CD4-positive, alpha-beta T cell treated with Interleukin-1 beta for 1 hour (primary cell): ENCODE data around the gene IFI16.
A peak's percentile ranks its signal among the peaks of the same experiment; 100 is the strongest.
"Not testable (repeated sequence)": the region's sequence is repeated elsewhere in the genome, so short reads cannot be mapped to it uniquely, and the experiment has no call there.

Source experiments
- DNase-seq, 2 donors: peaks; one replicate each; pipeline ENCODE4 v3.0.0-alpha.2; 2020 to 2022

Gene IFI16

DNA sequence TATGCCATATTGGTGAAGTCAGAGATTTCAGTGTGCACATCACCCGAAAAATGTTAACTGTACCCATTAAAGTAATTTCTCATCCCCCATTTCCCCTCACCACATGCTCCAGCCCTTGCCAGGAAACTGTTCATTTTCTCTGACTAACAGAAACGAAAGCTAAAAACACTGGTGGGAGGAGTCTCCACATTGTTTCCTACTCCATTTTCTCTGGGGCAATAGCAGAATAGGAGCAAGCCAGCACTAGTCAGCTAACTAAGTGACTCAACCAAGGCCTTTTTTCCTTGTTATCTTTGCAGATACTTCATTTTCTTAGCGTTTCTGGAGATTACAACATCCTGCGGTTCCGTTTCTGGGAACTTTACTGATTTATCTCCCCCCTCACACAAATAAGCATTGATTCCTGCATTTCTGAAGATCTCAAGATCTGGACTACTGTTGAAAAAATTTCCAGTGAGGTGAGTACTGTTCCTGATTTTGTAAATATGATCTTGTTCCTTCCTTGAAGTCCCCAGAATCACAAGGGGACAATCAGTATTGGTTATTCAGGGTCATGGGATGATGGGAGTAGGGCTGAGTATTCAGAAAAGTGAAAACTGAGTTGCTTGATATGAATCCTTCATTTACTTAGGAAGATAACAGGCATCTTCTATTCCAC lies at the start of gene IFI16:
Gene IFI16, plus strand, starts transcription at position 204 of the 658 bp plus-strand sequence. CDS start 4,774 bp downstream, outside the sequence.
- peak; percentile 55 to 77 for DNase-seq

DNA sequence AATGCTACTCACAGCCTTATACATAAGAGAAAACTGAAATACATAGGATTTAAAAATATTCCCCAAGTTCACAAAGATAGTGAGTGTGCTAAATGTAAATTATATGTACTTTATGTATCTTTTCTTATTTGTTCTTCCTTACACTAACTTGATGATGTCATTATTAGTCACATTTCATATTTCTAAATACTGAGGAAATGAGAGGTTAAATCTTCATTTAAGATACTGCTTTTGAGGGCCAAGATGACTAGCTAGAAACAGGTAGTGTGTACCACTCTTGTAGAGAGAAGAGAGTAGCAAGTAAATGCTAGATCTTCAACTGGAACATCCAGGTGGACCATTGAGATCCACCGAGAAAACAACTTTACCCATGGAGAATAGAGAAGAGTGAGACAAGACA lies 48.5 kb upstream of the IFI16 start:
- no peak for DNase-seq

DNA sequence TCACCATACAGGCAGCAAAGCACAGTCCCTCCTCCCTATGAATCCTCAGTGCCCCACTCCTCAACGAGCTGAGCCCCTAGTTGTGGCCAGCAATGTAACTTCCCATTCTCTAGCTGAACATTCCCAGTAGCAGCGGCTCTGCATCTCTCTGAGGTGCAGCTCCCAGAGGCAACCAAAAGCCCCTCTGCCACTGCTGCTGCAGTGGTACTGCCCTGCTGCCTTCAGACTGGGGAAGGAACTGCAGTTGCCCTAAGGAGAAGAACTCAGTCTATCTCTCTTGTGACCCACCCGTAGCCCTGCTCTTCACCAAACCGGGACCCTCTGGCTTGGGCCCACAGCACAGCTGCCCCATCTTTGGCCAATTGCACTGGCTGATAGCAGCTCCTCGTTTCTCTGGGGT lies 46.7 kb upstream of the IFI16 start:
- DNase-seq = no peak

DNA sequence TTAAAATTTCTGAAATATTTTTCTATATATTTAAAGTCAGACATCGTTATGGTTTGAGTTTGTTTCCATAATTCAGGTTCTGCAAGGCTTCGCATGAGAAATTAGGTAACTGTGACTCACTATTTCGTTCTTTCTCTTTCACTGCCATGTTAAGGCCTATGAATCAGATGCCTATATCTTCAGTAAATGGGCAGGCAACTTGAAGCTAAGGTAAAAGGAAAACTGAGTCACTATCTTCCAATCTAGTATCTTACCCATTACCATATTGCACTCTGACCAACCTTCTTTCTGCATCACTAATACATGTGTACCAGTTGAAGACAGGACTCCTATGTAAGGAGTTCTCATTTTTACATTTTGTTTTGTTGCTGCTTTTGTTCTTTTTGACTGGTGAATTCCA lies 40.5 kb upstream of the IFI16 start:
- DNase-seq = no peak

DNA sequence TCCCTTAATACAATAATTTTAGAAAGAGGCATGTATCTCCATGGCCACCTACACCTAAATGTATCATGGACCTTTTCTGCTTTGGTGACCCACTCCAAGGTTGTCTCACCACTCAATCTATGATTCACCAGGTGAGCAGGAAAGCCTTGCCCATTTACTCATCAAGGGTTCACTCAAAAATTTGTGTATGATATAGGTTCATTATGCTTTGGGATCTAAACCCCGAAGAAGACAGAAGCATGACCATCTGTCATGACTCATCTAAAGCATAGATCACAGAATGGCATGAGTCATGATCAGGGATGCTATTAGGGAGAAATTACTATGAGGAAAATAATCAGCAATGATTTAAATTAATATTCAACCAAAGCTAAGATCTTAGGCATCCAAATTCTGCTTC lies 39.9 kb upstream of the IFI16 start:
- no peak for DNase-seq

DNA sequence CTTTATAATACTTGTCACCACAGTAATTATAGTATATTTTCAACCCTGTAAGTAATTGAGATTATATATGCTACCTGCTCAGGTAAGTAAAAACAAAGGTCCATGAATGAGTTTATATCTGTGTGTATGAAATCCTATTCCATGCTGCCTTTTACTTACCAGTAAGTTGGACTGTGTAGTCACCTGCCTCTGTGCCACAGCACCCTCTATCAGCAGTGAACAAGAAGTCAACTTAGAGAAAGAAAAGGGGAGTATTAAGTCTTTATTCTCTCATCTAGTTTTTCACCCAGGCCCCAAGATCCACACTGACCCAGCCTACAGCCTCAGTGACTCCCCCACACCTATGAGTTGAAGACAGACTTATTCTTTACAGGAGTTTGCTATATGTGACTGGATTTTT lies 36.9 kb upstream of the IFI16 start:
- peak in 1 of 2 donors; percentile 27 for DNase-seq

DNA sequence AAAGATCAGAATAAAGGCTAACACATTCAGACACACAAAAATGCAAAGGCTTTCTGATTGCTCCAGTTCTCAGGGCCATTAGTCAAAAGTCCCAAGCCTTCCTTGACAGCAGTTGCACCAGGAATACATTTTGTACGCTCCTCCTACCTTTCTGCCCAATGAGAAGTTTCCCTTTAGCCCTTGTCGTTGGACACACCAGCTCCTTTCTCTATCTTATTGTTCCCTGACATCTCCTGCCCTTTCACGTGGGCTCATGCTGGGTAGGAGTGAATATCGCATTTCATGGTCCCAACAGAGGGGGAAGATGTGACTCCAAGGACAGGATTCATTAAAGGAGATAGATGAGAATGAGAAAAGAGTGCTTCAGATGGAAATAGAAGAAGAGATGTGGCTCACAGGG lies 33.5 kb upstream of the IFI16 start:
- DNase-seq = no peak

DNA sequence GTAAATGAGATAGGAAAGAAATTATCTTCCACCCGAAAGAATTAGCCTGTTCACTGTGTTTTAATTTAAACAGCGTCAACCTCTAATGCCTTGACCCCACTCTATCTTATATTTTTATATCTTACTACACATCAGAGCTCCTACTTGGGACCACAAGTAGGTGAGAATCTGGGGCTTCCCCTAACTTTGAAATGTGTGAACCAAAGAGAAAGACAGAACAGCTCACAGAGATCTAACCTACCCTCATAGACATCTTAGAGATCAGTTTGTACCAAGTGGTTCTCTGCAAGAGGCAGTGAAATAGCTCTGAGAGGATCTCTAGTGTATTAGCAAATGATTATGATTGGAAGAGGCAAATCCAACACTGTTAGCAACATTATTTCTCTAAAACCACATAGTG lies 31.0 kb upstream of the IFI16 start:
- DNase-seq = peak in 1 of 2 donors; percentile 44

DNA sequence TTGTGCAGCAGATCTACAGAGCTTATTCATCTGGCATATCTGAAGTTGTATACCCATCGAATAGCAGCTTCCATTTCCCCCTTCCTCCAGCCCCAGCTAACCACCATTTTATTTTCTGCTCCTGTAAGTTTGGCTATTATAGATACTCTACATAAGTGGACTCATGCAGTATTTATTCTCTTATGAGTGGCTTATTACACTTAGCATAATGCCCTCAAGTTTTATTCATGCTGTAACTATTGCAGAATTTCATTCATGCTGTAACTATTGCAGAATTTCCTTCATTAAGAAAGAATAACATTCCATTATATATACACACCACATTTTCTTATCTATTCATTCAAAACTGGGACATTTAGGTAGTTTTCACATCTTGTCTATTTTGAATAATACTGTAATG lies 30.5 kb upstream of the IFI16 start:
- DNase-seq = no peak

DNA sequence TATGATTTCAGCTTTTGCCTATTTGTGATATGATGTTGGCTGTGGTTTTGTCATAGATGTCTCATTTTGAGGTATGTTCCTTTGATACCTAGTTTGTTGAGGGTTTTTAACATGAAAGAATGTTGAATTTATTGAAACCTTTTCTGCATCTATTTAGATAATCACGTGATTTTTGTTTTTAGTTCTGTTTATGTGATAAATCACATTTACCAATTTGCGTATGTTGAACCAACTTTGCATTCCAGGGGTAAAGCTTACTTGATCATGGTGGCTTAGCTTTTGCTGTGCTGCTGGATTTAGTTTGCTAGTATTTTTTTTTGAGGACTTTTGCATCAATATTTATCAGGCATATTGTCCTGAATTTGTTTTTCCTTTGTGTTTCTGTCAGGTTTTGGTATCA lies 26.5 kb upstream of the IFI16 start:
- no peak for DNase-seq

DNA sequence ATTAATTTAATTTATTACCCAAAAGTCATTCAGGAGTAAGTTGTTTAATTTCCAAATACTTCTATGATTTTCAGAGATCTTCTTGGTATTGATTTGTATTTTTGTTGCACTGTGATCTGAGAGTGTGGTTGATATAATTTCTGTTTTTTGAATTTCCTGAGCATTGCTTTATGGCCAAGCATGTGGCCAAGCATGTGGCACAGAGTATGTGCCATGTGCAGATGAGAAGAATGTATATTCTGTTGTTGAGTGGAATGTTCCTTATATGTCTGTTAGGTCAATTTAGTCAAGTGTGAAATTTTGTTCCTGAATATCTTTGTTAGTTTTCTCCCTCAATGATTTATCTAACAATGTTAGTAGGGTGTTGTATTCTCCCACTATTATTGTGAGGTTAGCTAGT lies 25.3 kb upstream of the IFI16 start:
- no peak for DNase-seq

DNA sequence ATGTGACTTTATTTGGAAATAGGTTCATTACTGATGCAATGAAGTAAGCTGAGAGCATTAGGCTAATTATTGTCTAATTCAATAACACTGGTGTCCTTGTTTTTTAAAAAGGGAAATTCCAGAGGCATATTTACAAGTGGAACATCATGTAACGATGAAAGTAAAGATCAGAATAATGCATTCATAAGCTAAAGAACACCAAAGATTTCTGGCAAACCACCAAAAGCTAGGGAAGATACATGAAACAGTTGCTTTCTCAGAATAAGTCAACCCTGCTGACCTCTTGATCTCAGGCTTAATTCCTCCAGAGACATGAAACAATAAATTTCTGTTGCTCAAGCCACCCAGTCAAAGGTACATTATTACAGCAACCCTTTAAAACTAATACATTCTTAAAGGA lies 20.3 kb upstream of the IFI16 start:
- DNase-seq = no peak

DNA sequence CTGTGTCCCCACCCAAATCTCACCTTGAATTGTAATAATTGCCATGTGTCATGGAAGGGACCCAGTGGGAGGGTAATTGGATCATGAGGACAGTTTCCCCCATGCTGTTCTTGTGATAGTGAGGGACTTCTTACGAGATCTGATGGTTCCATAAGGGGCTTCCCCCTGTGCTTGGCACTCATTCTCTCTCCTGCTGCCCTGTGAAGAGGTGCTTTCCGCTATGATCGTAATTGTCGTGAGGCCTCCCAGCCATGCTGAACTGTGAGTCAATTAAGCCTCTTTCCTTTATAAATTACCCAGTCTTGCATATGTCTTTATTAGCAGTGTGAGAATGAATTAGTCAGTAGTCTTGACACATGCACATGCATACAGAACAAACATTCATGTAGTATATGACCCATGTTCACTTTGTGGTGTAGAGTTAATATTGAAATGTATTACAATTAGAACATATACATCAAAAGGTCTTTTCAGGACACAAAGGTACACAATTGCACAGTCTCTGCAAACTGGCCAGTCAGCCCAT lies 16.9 kb upstream of the IFI16 start:
- DNase-seq = no peak

DNA sequence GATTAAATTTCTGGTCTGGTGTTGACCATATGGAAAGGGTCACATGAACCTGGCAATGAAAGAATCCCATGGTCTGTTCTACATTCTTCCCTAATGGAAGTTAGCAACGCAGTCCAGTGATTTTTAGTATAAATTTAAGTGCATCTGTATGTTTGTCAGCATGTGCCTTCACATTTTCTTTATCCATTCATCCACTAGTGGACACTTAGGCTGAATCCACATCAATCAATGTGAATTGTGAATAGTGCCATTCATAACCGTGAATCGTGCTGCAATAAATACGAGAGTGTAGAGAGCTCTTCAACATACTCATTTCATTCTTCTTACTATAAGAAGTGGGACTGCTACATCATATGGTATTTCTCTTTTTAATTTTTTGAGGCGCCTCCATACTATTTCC lies 12.7 kb upstream of the IFI16 start:
- DNase-seq = no peak

DNA sequence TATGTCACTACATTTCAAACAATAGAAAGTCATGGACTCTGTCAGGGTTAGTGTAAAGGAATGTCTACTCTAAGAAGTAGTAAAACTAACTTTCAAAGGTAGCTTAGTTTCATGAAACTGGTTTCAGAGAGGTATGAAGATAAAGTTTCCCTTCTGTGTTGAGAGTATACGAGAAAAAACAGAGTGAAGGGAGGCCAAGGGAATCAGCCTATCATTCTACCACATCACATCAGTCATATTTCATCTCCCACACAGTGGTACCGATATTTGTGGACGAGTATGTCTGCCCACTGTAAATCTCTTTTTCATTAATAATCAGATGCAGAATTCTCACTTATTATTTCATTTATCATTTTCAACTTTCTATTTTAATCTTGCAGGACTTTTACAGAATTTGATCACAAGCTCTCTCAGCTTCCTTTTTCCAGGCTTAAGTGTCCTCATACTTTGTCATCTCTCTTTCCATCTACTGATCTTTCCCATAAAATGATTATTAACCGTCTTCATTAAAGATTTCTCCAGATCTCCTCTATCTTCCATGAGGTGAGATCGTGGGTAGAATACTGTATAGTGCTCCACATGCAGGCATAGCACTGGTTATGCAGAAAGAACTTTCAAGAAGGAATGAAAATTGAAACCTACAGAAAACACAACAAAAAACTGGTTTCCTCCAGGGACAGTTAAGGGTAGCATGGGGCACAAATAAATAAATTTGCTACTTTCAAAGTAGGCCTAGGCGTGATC lies 11.5 kb upstream of the IFI16 start:
- no peak for DNase-seq

DNA sequence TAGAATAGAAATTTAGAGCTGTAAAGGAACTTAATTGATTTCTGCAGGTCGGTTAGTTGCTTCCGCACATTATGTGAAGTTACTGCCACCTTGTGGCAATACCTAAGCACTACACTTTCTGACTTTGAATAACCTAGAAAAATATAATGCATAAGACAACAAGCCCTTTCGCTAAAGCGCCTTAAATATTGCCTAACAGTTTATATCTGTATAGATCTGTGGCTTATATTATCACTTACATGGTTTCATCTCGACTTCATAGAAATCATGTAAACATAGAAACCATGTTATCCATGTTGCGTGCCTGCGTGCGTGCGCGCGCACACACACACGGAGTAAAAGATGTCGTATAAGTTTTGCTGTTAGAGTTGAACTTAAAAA lies 10.9 kb upstream of the IFI16 start:
- peak; percentile 42 to 79 for DNase-seq

DNA sequence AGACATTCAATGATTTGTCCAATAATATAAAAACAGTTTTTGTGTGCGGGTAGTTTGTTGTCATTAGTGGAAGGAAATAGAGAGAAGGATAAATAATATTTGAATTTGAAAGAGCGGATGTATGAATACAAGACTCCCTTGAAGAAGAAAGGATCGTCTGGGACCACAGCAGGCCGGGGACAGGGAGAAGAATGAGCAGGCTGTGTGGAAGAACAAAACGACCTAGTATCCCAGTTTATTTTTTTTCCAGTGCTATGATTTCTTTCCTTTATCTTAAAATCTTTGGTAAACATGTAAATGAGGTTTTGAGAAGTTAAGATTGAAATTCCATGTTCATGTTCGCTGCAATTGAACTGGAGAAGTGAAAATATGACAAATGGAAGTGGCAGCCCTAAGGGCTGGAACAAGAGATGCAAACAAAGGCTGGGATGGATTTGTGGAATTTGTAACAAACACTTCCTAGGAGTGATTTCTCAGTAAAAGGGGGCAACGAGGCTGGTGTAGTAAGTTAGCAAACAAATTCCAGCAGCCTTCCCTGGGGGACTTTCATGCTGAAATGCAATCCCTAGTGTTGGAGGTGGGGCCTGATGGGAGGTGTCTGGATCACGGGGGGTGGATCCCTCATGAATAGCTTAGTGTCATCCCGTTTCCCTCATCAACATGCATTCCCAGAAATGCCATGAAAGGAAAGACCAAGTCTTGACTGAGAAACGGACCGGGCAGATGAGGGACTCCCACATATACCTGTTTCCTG lies 10.2 kb upstream of the IFI16 start:
- DNase-seq = no peak

DNA sequence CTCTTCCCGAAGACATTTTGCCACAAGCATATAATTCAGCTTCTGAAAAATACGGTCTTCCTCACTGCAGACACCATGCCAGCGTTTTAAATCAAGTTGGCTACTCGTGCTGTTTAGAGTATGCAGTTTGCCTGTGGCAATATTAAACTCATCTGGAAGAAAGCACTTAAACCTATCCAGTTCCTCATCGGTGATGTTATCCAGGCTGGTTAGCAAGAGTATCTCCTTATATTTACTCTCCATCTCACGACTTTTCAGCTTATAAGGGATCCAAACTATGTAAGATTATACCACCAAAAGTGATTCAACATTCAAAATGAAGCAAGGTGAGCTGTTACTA lies 9.7 kb upstream of the IFI16 start:
- no peak for DNase-seq

DNA sequence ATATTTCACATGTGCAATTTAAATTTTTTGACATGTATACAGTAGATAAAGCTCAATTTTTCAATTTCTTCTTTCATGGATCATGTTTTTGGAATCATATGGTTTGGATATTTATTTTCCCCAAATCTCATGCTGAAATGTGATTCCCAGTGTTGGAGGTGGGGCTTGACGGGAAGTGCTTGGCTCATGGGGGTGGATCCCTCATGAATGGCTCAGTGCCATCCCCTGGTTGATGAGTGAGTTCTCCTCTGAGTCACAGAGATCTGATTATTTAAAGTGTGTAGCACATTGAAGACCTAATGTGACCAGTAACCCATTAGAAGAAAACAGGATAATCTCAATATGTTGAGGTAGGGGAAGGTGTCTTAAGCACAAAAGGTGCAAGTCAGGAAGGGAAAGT lies 9.1 kb upstream of the IFI16 start:
- no peak for DNase-seq

DNA sequence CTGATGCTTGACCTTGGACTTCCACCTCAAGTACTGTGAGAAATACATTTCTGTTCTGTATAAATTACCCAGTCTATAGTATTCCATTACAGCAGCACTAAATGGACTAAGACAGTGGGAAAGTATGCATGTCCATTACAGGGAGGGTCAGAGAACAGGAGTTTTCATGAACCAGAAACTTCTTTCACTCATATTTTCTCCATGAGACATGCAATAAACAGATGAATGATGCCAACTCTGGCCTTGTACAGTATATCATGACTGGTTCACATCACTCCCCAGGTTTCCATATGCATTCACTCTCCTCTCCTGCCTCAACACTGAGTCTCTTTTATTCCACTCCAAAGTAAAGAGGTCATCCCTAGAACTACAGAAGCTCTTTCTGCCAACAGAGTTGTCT lies 4.5 kb upstream of the IFI16 start:
- no peak for DNase-seq

DNA sequence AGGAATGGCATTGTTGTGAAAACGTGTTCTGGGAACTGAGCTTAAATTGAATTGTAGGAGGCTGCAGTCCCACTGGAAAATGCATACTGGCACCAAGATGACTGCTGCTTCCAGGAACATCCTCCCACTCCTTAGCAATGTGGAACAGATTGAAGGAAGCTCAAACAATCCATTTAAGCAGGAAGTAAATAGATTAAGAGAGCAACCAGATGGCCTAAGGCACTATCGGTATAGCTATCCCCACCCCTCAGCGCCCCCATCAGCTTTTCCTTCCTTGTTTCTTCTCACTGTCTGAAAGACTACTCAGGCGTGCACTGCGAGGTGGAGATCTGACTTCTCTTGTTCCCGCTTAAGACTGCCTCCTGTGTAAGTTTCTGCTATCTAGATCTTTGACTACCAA lies 4.0 kb upstream of the IFI16 start:
- DNase-seq = peak in 1 of 2 donors; percentile 6

DNA sequence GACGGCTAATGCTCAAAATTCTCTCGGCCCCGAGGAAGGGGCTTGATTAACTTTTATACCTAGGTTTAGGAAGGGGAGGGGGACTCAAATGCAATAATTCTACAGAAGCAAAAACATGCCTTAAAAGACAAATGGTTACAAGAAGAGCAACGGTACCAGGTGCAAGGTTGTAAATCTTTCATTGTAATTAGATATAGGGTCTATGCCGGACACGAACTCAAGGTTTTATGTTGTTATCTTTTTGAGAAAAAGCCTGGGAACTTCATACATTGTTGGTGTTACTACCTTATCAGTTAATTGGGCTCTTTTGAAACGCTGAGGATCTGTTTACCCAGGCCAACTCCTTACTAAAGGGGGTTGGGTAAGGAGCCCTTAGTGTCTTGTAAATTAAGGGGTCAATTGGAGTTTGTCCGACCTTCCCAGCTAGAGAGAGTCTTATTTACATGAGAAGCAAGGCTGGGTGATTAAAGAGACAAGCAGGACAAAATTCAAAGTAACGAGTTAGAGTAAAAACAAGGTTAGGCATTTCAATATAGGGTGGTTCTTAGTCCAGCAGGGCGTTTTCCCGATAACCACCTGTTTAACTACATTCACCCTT lies 3.4 kb upstream of the IFI16 start:
- not testable (repeated sequence) for DNase-seq

DNA sequence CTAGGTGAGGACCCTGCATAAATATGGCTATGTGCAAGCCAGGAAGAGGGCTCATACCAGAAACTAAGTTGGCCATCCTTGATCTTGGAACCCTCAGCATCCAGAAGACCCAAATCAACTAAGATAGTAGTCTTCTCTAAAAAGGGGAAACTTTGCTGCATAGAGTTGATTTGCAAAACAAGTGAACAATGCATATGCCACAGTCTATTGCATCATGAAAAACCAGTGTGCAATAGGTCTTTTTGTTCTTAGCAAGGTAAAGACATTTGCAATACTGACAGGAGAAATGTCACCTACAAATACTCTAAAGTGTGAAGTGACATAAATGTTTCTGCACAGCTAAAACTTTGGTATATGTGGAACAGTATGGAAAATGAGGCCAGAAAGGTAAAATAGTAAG lies 2.0 kb upstream of the IFI16 start:
- no peak for DNase-seq
